G401 (cell line): ENCODE measurements around the gene ZGLP1. TPM values are rescaled to one million over a fixed set of nuclear protein-coding genes. Genes with fewer than 3 reads are reported as not detected.

Experiments used
- DNase-seq: peaks from one replicate; pipeline ENCODE4 v3.0.0-alpha.2; 2015; ENCODE audit warnings: low spot score
- in situ Hi-C: cut with HindIII; loops from 2 replicates; pipeline ENCODE4 v1.10.0; 2016; ENCODE audit warnings: low sequenced_read_pairs, mixed read lengths
- total RNA-seq: library from RNA; depleted of rRNA; stranded (reverse); fragments of >200 nt; shearing (Covaris generic); gene quantifications from 2 replicates; pipeline ENCODE4 v1.2.3, GENCODE V29; 2014; rRNA removed

Gene ZGLP1
- total RNA-seq, 1 experiment from 2014 or later = 1.6 TPM

DNA sequence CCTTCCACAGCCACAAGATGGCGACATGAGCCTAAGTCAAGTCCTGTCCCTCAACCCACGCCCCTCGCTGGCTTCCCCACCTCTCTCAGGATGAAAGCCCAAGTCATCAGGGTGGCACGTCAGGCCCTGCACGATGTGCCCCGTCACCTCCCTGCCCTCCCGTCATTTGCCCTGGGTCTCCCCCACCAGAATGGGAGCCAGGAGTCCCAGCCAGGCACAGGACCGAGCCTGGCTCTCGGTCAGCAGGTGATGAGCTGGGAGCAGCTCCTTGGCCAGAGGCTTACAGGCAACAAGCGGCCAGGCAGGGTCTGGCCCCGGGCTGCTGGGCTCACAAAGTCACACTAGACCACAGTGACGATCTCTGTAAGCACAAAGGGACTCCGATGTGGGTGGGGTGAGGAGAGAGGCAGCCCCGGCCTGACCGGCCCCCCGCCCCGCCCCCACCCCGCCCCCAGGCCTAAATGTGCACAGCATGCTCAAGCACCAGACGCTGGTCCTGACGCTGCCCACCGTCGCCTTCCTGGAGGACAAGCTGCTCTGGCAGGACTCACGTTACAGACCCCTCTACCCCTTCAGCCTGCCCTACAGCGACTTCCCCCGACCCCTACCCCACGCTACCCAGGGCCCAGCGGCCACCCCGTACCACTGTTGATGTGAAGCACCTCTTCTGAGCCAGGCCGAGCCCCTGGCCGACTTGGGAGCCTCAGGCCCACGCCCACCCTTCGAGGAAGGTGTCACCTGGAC, 50.3 kb downstream of the ZGLP1 start:
- DNase-seq = peak; percentile 78
- in situ Hi-C loops = no loop called here

DNA sequence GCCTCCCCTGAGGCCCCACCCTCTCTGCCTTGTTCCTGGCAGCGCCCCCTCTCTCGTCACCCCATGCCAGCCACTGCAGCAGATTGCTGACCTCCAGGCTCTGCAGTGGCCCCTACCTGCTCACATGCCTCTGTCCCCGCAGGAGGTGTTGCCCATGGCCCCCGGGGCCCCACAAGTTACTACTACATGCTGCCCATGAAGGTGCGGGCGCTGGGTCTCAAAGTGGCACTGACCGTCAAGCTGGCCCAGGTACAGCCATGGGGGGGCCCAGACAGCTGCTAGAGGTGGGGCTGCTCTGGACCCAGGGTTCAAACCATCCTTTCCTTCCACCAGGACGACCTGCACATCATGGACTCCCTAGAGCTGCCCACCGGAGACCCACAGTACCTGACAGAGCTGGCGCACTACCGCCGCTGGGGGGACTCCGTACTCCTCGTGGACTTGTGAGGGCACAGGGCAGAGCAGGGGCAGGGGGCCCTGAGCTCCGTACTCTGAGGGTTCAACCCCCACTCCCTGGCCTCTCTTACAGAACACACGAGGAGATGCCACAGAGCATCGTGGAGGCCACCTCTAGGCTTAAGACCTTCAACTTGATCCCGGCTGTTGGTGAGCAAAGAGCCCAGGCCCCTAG, 51.4 kb downstream of the ZGLP1 start:
- in situ Hi-C loops = no loop called here
- DNase-seq = no peak

DNA sequence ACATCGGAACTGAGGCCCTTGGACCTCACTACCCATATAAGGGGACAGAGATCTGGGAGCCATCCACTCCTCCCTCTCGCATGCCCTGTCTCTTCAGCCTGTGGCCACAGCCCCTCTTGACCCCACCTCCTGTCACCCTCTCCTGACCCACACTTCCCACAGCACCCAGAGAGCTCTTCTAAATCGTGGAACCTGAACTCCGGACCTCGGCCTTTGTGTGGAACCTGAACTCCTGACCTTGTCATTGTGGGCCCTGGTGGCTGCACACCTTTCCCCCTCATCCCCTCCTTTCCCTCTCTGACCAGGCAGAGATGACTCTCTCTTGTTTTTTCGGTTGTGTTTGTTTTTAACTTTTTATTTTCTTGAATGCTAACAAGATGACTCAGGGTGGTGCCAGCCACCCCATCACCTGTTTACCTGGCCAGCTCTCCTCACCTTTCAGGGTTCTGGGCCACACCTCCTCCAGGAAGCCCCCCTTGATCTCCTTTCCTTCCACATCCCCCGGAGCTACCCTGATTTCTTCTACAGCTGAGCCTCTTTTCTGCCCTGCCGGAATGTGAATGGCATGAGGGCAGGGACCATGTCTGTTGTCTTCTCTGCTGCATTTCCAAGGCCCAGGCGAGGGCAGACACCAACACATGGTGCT, 52.5 kb downstream of the ZGLP1 start:
- DNase-seq = no peak
- in situ Hi-C loops = no loop called here

DNA sequence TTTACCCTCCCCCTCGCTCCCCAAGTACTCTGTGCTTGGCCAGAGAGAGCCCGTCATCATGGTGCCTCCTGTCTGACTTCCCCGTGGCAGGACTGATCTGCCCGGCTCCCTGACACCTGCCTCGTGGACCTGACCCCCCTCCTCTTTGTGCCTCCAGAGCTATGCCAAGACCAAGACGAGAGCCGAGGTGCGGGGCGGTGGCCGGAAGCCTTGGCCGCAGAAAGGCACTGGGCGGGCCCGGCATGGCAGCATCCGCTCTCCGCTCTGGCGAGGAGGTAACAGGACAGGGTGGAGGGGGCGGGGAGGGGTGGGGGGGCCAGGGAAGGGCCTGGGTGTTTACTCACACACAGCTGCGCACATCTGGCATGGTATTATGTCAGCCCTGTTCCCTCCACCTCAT, 53.1 kb downstream of the ZGLP1 start:
- in situ Hi-C loops = no loop called here

DNA sequence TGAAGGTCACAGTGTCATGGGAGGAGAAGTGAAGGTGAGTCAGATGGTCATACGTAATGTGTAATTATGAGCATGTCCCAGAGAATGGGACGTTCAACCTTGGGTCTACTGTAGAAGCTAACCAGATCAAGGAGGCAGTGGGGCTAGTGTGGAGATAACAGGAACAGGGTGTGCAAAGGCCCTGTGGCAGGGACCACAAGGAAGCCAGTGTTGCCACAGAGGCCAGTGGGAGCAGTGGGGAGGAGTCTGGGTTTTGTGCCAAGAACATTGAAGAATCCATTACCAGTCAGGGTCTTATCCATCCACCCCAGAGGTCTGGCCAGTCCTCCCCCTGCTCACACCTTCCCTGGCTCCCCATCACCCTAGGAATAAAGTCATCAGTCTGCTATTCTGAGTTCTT, 54.3 kb downstream of the ZGLP1 start:
- DNase-seq = no peak
- in situ Hi-C loops = no loop called here

More for the DNA sequence above, 53.1 kb downstream of the ZGLP1 start:
- DNase-seq = no peak

Other genes starting within 250 kb of the ZGLP1 start
- 9.5 and 10.8 TPM in 2 replicates for gene SHFL, start 223.5 kb downstream of the ZGLP1 start, total RNA-seq
- gene ANGPTL6, start 207.1 kb downstream of the ZGLP1 start, total RNA-seq = 0.18 and 0.64 TPM in 2 replicates
- 77.4 and 104 TPM in 2 replicates for gene PPAN, start 203.5 kb downstream of the ZGLP1 start, total RNA-seq
- 6.6 and 8.0 TPM in 2 replicates for gene P2RY11, start 198.1 kb downstream of the ZGLP1 start, total RNA-seq
- 356 and 383 TPM in 2 replicates for gene EIF3G, start 189.9 kb downstream of the ZGLP1 start, total RNA-seq
- gene DNMT1, start 114.9 kb downstream of the ZGLP1 start, total RNA-seq = 36.9 and 72.9 TPM in 2 replicates
- gene S1PR2, start 78.5 kb downstream of the ZGLP1 start, total RNA-seq = 8.0 and 14.0 TPM in 2 replicates
- gene MRPL4, start 57.6 kb downstream of the ZGLP1 start, total RNA-seq = 134 and 137 TPM in 2 replicates
- 14.5 and 16.9 TPM in 2 replicates for gene ICAM1, start 38.7 kb downstream of the ZGLP1 start, total RNA-seq
- gene ICAM4, start 22.9 kb downstream of the ZGLP1 start, total RNA-seq = 2.4 and 7.1 TPM in 2 replicates
- gene ICAM5, start 19.9 kb downstream of the ZGLP1 start, total RNA-seq = 13.2 and 14.8 TPM in 2 replicates
- 25.2 and 26.2 TPM in 2 replicates for gene FDX2, start 6.2 kb upstream of the ZGLP1 start, total RNA-seq
- gene RAVER1, start 23.7 kb upstream of the ZGLP1 start, total RNA-seq = 21.8 and 22.7 TPM in 2 replicates
- gene ICAM3, start 29.8 kb upstream of the ZGLP1 start, total RNA-seq = 21.8 and 23.8 TPM in 2 replicates
- 82.0 and 134 TPM in 2 replicates for gene TYK2, start 70.8 kb upstream of the ZGLP1 start, total RNA-seq
- 298 and 319 TPM in 2 replicates for gene CDC37, start 93.7 kb upstream of the ZGLP1 start, total RNA-seq
- 7.6 and 10.7 TPM in 2 replicates for gene PDE4A, start 110.7 kb upstream of the ZGLP1 start, total RNA-seq
- 141 and 143 TPM in 2 replicates for gene KEAP1, start 193.5 kb upstream of the ZGLP1 start, total RNA-seq
- gene S1PR5, start 207.6 kb upstream of the ZGLP1 start, total RNA-seq = 13.5 and 22.1 TPM in 2 replicates
- 50.9 and 58.5 TPM in 2 replicates for gene ATG4D, start 234.1 kb upstream of the ZGLP1 start, total RNA-seq